OCI-LY3 (cell line): Measurements from ENCODE around the gene ADIPOR2.

Source experiments
- H2AFZ ChIP-seq: fragments of 200-600, 300-600 bp; shearing (Covaris generic); 2 replicates; pipeline ENCODE4 v1.6.0; 2014; ENCODE audit warnings: antibody characterized with exemption, low read depth, low read length
- H3K27ac ChIP-seq: fragments of 200-600, 300-600 bp; sonication (generic); 2 replicates; pipeline ENCODE4 v1.5.1; 2014; ENCODE audit warnings: mild to moderate bottlenecking, low read length, moderate library complexity, mixed read lengths
- H3K27me3 ChIP-seq: fragments of 200-600, 300-600 bp; sonication (generic); 2 replicates; pipeline ENCODE4 v1.6.1; 2014; ENCODE audit warnings: low read depth, low read length, mixed read lengths
- H3K36me3 ChIP-seq: fragments of 200-600, 300-600 bp; sonication (generic); replicated peaks from 2 replicates; pipeline ENCODE3; 2014; ENCODE audit warnings: low read depth, low read length, mixed read lengths
- H3K4me1 ChIP-seq: fragments of 300-600, 200-600 bp; sonication (generic); 2 replicates; pipeline ENCODE4 v1.6.1; 2014; ENCODE audit warnings: low read length, mixed read lengths
- H3K4me2 ChIP-seq: fragments of 200-600, 300-600 bp; sonication (generic); 2 replicates; pipeline ENCODE4 v1.6.1; 2014; ENCODE audit warnings: low read length, mixed read lengths
- H3K4me3 ChIP-seq: fragments of 300-600, 200-600 bp; sonication (generic); 2 replicates; pipeline ENCODE4 v1.5.1; 2014; ENCODE audit warnings: antibody characterized with exemption, mild to moderate bottlenecking, low read length, moderate library complexity
- H3K79me2 ChIP-seq: fragments of 300-600, 200-600 bp; shearing (Covaris generic); 2 replicates; pipeline ENCODE4 v1.6.1; 2014; ENCODE audit warnings: mild to moderate bottlenecking, low read length, mixed read lengths
- H3K9ac ChIP-seq: fragments of 300-600, 200-600 bp; shearing (Covaris generic); 2 replicates; pipeline ENCODE4 v1.6.0; 2014; ENCODE audit warnings: mild to moderate bottlenecking, low read length, moderate library complexity
- H3K9me3 ChIP-seq: fragments of 200-600, 300-600 bp; shearing (Covaris generic); 2 replicates; pipeline ENCODE4 v1.6.1; 2014; ENCODE audit warnings: low read length, mixed read lengths; ENCODE audit not compliant: insufficient read depth
- H4K20me1 ChIP-seq: fragments of 200-600, 300-600 bp; sonication (generic); 2 replicates; pipeline ENCODE4 v1.6.1; 2016; ENCODE audit warnings: low read length, mixed read lengths; ENCODE audit not compliant: insufficient read depth
- EZH2phosphoT487 ChIP-seq: fragments of 200-600 bp; shearing (Covaris generic); IDR thresholded peaks from 2 replicates; pipeline ENCODE4 v1.6.1; 2018; ENCODE audit warnings: antibody characterized with exemption, mixed run types, low read depth
- TF ChIP-seq, protein P1 (sequence below): fragments of 200-600, 300-600 bp; sonication (generic); IDR thresholded peaks from 2 replicates; pipeline ENCODE4 v1.5.1; 2014; ENCODE audit warnings: antibody characterized with exemption, low read length, low read depth

Gene ADIPOR2

GRCh38 chr12:1650260-1650977 is 40.5 kb upstream of the ADIPOR2 start:
- H3K27ac ChIP-seq: no peak overlapping the region
- no peak overlapping the region for H3K4me3 ChIP-seq
- no peaks in the 10 kb centered on the region for H3K27me3 ChIP-seq
- no peak overlapping the region for H3K4me2 ChIP-seq
- no peak overlapping the region for H3K9ac ChIP-seq
- H4K20me1 ChIP-seq: no peaks in the 10 kb centered on the region
- H3K4me1 ChIP-seq: 0 out of 2 replicates have a peak, but pooled peaks cover 3% of the 10 kb centered on the region
- TF ChIP-seq EZH2phosphoT487: no peak
- TF ChIP-seq, protein P1, sequence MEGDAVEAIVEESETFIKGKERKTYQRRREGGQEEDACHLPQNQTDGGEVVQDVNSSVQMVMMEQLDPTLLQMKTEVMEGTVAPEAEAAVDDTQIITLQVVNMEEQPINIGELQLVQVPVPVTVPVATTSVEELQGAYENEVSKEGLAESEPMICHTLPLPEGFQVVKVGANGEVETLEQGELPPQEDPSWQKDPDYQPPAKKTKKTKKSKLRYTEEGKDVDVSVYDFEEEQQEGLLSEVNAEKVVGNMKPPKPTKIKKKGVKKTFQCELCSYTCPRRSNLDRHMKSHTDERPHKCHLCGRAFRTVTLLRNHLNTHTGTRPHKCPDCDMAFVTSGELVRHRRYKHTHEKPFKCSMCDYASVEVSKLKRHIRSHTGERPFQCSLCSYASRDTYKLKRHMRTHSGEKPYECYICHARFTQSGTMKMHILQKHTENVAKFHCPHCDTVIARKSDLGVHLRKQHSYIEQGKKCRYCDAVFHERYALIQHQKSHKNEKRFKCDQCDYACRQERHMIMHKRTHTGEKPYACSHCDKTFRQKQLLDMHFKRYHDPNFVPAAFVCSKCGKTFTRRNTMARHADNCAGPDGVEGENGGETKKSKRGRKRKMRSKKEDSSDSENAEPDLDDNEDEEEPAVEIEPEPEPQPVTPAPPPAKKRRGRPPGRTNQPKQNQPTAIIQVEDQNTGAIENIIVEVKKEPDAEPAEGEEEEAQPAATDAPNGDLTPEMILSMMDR: no peak
- no peaks in the 10 kb centered on the region for H3K9me3 ChIP-seq
- no peaks in the 10 kb centered on the region for H3K79me2 ChIP-seq
- no peaks in the 10 kb centered on the region for H3K36me3 ChIP-seq
- no peak overlapping the region for H2AFZ ChIP-seq

GRCh38 chr12:1650978-1651361 is 39.9 kb upstream of the ADIPOR2 start:
- no peak for TF ChIP-seq EZH2phosphoT487
- TF ChIP-seq, protein P1: no peak
- no peaks in the 10 kb centered on the region for H3K27me3 ChIP-seq
- no peak overlapping the region for H3K4me2 ChIP-seq
- no peaks in the 10 kb centered on the region for H3K79me2 ChIP-seq
- H3K4me1 ChIP-seq: 0 out of 2 replicates have a peak, but pooled peaks cover 3% of the 10 kb centered on the region
- H3K9me3 ChIP-seq: no peaks in the 10 kb centered on the region
- H2AFZ ChIP-seq: no peak overlapping the region
- no peak overlapping the region for H3K4me3 ChIP-seq
- no peak overlapping the region for H3K9ac ChIP-seq
- H4K20me1 ChIP-seq: no peaks in the 10 kb centered on the region
- H3K36me3 ChIP-seq: no peaks in the 10 kb centered on the region
- no peak overlapping the region for H3K27ac ChIP-seq

- no peak overlapping the region for H3K9ac ChIP-seq
- no peak overlapping the region for H3K4me2 ChIP-seq
- H3K4me1 ChIP-seq: 0 out of 2 replicates have a peak, but pooled peaks cover 3% of the 10 kb centered on the region
- H3K27me3 ChIP-seq: no peaks in the 10 kb centered on the region
- H2AFZ ChIP-seq: no peak overlapping the region
- no peak for TF ChIP-seq EZH2phosphoT487
- TF ChIP-seq, protein P1: no peak
- H3K79me2 ChIP-seq: no peaks in the 10 kb centered on the region
- H3K36me3 ChIP-seq: no peaks in the 10 kb centered on the region
- no peak overlapping the region for H3K27ac ChIP-seq
- no peak overlapping the region for H3K4me3 ChIP-seq
- no peaks in the 10 kb centered on the region for H4K20me1 ChIP-seq
- no peaks in the 10 kb centered on the region for H3K9me3 ChIP-seq
These were observed 38.9 kb upstream of the ADIPOR2 start for GRCh38 chr12:1651946-1652345.

DNA sequence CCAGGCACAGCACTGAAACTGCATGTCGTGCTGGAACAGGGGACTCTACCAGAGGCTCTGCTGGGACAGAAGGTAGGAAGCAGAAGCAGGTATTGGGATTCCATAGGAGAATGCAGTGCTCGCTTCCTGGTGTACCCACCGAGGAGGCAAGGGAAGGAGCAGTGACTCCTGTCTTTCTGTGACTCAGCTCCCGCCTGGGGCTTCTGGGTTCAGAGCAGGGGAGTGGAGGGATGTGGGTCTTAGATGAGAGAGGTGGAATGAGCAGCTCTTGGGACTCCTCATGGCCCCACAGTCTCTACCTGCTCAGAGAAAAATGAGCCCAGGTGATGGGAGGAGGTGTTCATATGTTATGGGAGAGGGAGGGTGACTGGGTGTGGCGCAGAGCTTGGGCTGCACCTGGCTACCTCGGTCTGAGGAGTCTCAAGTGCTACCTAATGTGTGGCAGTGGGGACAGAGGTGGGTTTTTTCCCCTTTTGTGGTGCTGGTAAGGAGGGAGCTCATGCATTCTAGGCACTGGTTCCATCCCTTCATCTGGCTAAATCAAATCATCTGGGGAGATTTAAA is 35.6 kb upstream of the ADIPOR2 start:
- no peak overlapping the region for H2AFZ ChIP-seq
- H3K27ac ChIP-seq: no peak overlapping the region
- H3K79me2 ChIP-seq: no peaks in the 10 kb centered on the region
- no peak overlapping the region for H3K4me3 ChIP-seq
- TF ChIP-seq, protein P1: no peak
- no peak for TF ChIP-seq EZH2phosphoT487
- H3K36me3 ChIP-seq: no peaks in the 10 kb centered on the region
- H3K27me3 ChIP-seq: no peaks in the 10 kb centered on the region
- 0 out of 2 replicates have a peak, but pooled peaks cover 3% of the 10 kb centered on the region for H3K4me1 ChIP-seq
- H3K4me2 ChIP-seq: no peak overlapping the region
- no peak overlapping the region for H3K9ac ChIP-seq
- no peaks in the 10 kb centered on the region for H3K9me3 ChIP-seq
- H4K20me1 ChIP-seq: no peaks in the 10 kb centered on the region
